Fibroblast of pulmonary artery (primary cell): ENCODE measurements around the gene NEDD9.

ENCODE experiments used
- DNase-seq: peaks from one replicate; pipeline ENCODE4 v3.0.0-alpha.2; 2010; ENCODE audit warnings: low read depth
- H3K4me3 ChIP-seq: replicated peaks from 2 replicates; pipeline ENCODE4 v1.5.1; 2011; ENCODE audit warnings: low read depth, mild to moderate bottlenecking, control low read depth, low read length, moderate library complexity
- TF ChIP-seq, protein P1 (sequence below): IDR thresholded peaks from 2 replicates; pipeline ENCODE4 v1.5.1; 2011; ENCODE audit warnings: mild to moderate bottlenecking, control low read depth, low read length, inconsistent platforms; ENCODE audit errors: missing control alignments

Gene NEDD9

DNA sequence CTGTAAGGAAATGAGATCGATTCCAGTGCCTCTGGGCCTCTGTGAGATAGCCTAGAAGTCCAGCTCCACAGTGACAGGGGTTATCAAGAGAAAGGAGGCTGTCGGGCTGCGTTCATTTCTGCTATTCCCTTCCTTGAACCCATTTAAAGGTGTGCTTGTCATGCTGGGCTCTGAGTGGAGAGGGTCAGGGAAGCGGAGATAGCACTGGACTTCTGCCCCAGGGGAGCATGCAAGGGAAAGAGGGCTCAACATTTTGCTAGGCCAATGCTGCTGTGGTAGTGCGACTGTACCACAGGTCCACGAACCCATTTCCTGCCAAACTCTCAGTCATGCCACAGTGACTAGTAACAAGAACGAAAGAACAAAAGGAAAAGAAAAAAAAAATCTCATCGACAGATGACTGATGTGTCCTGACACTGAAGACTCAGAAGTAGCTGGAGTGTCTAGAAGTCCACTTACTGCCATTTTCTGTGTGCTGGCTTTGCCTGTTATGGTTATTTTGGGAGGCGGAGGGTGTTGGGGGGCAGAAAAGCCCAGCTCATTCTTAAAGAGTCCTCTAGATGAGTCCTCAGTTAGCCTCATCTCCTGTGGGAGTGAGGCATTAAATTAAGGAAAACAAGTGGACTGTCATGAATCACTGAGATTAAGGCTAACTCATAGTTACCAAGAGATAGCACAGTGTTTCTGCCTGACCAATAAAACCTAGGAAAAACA, 8.1 kb downstream of the NEDD9 start:
- TF ChIP-seq, protein P1, sequence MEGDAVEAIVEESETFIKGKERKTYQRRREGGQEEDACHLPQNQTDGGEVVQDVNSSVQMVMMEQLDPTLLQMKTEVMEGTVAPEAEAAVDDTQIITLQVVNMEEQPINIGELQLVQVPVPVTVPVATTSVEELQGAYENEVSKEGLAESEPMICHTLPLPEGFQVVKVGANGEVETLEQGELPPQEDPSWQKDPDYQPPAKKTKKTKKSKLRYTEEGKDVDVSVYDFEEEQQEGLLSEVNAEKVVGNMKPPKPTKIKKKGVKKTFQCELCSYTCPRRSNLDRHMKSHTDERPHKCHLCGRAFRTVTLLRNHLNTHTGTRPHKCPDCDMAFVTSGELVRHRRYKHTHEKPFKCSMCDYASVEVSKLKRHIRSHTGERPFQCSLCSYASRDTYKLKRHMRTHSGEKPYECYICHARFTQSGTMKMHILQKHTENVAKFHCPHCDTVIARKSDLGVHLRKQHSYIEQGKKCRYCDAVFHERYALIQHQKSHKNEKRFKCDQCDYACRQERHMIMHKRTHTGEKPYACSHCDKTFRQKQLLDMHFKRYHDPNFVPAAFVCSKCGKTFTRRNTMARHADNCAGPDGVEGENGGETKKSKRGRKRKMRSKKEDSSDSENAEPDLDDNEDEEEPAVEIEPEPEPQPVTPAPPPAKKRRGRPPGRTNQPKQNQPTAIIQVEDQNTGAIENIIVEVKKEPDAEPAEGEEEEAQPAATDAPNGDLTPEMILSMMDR, result no peak
- H3K4me3 ChIP-seq, result no peak overlapping the region
- DNase-seq, result peak; percentile 51

DNA sequence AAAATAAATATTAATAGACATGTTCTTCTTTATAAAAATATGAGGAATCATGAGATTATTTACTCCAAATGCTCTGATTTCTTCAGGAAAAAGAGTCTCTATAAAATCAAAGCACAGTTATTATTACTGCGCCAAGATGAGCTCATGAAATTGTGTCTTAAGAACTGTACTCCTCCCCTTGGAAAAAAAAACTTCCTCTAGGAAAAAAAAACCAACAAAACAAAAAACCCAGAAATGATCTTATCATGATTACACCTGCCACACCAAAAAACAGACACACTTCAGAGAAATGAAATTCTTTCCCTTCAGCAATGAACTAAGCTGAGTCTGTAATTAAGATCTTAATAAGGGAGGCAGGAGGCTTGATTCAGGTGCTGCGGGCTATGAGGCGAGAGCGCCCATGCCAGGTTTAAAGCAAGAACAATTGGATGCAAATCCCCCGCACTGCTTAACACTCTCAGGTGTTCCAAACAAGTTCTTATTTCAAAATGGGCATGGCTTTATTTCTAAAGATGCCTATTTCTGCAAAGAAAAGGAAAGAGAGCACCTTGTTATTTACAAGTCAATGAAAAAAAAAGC, 9.1 kb downstream of the NEDD9 start:
- TF ChIP-seq, protein P1, result no peak
- peak; percentile 18 for DNase-seq
- no peak overlapping the region for H3K4me3 ChIP-seq

DNA sequence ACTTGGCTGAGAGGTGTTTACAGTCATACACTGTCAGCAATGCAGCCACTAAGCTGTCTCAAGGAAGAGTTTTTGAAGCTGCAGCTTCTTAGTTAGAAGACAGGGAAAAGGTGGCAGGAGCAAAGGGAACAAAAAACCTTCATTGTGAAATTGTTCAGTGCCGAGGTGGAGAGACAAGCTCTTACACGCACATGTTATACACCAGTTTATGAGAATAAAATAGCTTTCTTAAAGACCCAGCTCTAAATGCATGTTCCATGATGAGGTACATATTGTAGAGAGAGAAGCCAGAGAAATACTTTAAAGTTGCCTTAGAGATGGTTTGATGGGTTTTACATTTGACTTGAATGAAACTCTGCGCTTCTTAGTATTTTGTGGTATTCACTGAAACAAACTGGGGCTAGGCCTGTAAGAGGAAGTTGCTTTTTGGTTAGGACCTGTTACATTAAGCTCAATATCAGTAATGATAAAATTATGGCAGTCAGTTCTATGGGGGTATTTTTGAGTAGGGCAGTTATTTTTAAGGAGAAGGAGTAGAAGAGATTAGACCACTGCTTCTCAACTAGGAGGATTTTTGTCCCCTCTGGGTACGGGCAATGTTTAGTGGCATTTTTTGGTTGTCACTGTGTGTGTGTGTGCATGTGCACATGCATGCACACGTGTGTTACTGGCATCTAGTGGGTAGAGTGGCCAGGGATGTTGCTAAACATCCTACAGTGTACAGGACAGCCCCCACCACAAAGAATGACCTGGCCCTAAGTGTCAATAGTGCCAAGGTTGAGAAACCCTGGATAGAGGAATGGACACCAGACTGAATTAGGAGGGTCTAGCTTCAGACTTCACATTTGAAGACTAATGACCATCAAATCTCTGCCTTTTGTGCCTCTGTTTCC, 9.8 kb downstream of the NEDD9 start:
- DNase-seq, result peak; percentile 10
- TF ChIP-seq, protein P1, result no peak
- no peak overlapping the region for H3K4me3 ChIP-seq

DNA sequence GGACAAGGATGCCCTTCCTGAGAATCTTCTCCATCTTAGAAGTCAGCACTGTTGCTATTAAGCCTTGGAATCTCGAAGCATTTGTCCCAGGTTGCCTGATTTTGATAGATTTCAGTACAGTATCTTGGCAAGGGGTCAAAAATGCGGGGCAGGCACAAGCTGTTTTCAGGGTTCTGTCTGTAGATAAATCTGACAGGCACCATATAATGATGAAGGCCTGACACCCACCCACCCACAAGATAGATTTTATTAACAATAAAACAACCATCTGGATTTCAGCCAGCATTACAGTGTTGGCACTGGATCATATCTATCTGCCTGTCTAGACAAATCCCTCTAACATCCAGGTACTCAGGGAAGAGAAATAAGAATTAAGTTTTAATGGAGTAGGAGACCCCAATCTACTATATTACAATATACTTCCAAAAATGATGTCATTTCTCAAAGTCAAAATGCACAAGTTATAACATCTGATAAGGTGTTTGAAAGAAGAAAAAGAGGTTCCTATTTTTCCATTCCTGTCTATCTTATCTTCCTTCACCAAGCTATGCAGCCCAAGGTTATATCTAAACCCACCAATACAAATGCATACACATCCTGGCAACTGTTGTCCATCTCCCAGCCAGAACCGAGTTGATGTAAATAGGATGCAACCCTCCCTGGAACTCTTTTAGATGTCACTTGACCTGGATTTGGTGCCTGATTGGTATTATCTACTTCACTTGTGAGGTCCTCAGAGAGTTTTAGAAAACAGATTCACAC, 10.7 kb downstream of the NEDD9 start:
- peak; percentile 17 for DNase-seq
- TF ChIP-seq, protein P1, result no peak
- H3K4me3 ChIP-seq, result no peak overlapping the region

DNA sequence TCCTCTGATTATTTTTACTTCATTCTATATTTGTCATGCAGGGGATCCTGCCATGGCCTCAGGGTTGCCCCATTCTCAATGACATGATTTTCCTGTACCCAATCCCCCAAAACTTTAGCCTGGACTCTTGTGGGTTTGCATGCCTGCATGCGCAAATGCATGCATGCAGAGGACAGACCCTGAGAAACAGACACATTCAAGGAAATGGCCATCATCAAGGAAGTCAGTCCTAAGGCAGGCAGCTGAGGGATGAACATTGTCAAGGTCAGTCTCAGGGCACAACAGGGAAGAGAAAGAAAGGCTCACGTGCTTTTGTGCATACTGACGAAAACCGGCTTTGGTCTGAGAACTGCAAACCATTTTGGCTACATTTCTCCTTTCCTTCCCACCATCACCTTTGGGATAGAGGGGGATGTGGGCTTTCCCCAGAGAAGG, 13.1 kb downstream of the NEDD9 start:
- TF ChIP-seq, protein P1, result no peak
- peak; percentile 26 for DNase-seq
- no peak overlapping the region for H3K4me3 ChIP-seq
